ENCODE results near the gene CD27.
"Not testable (repeated sequence)": the region's sequence is repeated elsewhere in the genome, so short reads cannot be mapped to it uniquely, and the experiment has no call there.

Gene CD27

DNA sequence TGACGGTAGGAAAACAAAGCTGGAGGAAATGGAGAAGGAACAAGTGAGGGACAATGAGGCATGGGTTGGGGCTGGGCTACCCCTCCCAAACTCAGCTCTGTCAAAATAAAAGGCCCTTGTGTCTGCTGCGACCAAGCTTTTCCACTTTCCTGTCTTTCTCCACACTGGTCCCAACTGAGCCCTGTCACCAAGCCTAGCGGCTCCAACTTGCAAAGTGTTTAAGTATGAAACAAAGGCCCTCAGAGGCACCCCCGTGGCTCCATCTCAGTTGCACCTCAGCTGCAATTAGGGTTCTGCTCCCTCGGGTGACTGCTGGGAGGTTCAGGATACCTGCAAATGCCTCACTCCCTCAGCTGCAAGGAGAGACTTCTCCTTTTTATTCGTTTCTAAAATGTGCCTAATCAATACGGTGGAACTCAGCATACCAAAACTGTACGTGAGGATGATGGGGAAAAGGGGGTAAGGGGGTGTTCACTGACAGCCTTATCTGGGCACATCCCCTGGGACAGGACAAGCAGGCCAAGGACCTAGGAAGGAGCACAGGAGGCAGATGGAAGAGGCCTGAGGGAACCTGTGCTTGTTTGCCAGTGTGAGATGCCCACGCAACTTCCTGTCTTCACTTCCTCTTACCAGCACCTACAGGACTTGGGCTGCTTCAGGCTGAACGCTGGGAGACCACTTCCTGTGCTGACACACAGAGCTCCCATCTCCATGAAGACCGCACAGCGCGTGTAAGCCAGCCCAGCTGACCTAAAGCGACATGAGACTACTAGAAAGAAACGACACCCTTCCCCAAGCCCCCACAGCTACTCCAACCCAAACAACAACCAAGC, 16.9 kb downstream of the CD27 start:
- DNase-seq (ENCODE audit: low read depth), result no peak

DNA sequence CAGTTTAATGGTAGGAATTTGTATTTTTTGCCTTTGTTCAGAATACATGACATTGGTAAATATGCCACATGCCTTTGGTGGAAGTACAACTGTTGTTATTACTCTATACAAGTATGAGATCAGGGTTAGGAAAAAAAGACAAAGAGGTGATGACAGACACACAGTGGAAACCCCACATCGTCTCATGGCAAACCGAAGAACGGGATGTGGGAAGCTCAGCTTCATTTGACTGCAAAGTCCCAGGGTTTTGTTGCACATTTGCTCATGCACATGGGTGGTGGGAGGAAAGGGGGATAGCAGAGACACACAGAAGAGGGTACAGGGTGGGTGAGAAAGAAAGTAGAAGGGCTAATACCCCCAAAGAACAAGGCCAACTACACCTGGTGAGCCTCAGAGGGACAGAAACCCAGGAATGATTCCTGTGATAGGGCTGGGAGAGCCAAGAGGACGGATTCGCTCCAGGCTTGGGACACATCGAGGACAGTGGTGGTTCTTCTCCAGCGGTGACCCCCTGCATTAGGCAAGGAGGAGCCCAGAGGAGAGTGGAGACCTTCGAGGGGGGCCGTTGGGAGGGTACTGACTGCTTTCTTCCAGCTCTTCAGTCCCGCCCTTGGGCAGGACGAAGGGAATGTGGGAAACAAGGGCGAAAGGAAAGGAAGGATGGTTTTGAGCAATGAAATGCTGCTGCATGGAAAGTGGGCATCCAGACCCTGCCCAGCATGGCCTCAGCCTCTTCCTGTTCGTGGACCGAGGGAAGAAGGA, 17.7 kb downstream of the CD27 start:
- DNase-seq (ENCODE audit: low read depth), result no peak

DNA sequence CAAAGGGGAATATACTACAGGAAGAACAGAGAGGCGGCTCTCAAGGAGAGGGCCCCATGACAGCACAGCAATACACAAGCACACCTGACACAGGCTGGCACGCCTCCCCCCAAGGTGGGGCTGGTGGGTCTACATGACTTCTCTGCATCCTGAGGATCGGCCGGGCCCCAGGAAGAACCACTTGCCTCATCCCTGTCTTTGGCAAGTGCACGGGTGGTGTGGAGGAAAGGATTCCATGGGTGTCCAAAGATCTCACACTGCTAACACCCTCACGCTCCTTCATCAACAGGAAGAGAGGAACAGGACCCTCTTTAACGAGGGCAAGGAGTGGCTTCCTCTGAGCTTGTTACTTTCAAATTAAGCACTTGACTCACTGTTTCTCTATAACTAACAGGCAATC, 18.5 kb downstream of the CD27 start:
- DNase-seq (ENCODE audit: low read depth), result no peak

GRCh38 chr12:6463858-6464257, 19.1 kb downstream of the CD27 start:
- DNase-seq (ENCODE audit: low read depth), result no peak

GRCh38 chr12:6464531-6464930, 19.8 kb downstream of the CD27 start:
- DNase-seq (ENCODE audit: low read depth), result no peak

DNA sequence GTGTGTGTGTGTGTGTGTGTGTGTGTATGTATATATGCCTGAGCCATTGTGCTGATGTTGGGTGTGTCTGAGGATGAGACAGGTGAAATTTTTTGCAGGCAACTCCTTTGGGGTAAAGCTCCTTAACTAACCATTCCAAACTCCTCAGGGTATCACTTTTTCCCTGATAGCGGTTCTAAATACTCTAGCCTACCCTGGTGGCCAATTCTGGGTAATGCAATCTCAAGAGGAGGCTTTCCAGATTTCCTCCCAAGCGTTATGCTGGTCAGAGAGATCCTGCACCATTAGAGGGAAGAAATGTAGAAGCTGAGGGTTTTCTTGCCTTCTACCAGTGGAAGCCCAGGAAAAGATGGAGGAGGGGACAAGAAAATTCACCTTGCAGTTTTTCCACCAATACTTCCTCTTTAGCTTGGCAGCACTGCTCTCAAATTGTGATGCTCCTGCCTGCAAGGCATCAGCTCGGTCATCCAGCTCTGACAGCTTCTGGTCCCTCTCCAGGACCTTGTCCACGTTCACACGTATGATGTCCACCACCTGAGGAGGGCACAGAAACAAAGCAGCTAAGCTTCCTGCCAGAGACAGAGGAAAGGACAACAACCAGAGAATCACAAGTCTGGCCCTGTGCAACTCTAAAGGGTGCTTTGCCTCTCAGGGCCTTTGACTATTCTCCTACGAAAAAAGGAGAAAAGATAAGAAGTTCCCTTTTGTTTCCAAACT, 20.9 kb downstream of the CD27 start:
- DNase-seq (ENCODE audit: low read depth), result no peak

DNA sequence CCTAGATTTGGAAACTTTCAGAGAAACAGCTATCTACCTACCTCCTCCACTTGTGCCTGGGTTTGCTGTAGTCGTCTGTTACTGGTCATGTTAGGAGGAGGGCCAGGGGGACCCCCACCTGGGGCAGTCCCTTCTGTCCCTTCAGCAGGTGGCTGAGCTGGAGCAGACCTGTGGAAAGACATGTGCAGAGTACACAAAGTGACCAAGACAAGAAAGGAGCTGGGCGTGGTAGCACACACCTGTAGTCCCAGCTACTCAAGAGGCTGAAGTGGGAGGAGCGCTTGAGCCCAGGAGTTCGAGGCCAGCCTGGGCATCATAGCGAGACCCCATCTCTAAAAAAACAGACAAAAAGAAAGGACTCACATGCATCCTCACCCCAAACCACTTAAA, 21.4 kb downstream of the CD27 start:
- DNase-seq (ENCODE audit: low read depth), result no peak

DNA sequence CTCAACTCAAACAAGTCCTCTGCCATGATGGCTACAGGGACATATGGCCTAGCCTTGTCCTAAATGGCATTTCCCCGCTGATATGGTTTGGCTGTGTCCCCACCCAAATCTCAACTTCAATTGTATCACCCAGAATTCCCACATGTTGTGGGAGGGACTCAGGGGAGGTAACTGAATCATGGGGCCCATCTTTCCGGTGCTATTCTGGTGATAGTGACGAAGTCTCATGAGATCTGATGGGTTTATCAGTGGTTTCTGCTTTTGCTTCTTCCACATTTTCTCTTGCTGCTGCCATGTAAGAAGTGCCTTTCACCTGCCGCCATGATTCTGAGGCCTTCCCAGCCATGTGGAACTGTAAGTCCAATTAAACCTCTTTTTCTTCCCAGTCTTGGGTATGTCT, 22.0 kb downstream of the CD27 start:
- DNase-seq (ENCODE audit: low read depth), result not testable (repeated sequence)

DNA sequence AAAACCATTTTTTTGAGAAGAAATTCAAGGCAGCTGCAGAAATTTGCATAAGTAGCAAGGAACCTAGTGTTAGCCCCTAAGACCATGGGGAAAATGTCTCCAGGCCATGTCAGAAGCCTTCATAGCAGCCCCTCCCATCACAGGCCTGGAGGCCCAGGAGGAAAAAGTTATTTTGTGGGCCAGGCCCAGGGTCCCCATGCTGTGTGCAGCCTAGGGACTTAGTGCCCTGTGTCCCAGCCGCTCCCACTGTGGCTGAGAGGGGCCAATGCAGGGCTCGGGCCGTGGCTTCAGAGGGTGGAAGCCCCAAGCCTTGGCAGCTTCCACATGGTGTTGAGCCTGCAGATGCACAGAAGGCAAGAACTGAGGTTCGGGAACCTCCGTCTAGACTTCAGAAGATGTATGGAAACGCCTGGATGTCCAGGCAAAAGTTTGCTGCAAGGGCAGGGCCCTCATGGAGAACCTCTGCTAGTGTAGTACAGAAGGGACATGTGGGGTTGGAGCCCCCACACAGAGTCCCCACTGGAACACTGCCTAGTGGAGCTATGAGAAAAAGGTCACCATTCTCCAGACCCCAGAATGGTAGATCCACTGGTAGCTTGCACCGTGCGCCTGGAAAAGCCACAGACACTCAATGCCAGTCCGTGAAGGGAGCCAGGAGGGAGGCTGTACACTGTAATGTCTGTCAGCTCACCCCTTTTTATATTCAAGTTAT, 23.0 kb downstream of the CD27 start:
- DNase-seq (ENCODE audit: low read depth), result not testable (repeated sequence)

- DNase-seq (ENCODE audit: low read depth), result no peak
Observed at GRCh38 chr12:6468283-6468575, 23.5 kb downstream of the CD27 start.

DNA sequence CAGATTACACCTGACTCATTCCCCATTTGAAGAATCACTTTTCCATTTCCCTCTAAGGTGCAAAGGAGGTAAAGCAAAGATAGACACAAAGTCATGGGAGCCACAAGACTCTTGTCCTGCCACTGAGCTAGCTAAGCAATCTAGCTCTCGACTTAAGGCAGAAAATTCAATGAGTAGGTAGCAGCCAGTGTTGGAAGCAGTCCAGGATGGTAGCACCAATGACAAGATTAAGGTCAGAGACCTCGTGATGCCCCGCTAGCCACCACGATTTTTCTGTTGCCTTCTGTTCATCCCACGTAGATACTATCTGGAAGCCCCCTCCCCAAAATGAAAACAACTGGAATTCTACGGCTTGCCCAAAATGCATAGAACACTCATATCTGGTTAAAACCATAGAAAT, 24.3 kb downstream of the CD27 start:
- DNase-seq (ENCODE audit: low read depth), result no peak

- DNase-seq (ENCODE audit: low read depth), result no peak
Observed at GRCh38 chr12:6469609-6470374, 25.0 kb downstream of the CD27 start.

DNA sequence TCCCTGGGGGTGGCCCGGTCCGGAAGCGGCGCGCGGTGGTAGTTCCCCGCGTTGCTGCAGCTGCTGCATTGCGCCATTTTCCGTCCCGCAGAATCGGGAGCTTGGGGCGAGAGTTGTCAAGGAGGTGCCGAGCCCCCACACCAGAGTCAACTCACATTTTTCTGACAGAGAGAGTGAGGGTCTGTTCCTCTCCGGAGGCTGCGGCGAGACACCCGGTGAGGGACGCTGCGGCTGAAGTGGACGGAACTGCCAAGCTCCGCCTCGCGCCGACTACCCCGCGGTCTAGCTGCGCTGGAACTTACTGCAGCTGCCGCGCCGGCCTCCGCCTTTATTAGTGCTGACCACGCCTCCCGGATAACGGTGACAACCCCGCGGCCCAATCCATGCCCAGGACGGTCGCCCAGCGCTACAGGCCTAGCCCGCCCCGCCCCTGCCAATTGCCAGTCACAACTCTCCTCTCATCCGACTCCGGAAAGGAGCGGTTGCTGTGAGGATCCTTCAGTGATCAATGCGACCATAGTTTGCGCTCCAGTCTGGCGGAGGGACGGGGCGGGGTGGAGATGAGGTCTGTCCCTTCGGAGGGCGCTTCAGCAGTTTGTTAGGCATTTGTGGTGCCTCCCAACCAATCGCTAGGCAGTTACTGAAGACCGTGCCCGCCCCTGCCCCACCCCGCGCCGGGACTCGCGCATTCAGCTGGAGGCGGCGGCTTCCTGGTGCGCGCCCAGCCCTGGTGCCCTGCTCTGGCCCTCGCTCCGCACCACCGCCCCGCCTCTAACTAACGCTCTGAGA, 25.8 kb downstream of the CD27 start, which contains the start of gene VAMP1:
Gene VAMP1 (minus strand): TSS at position 303 of the 789 bp plus-strand sequence. CDS start 146 bp downstream, at position 157.
- peak; percentile 93 for DNase-seq (ENCODE audit: low read depth)

- no peak for DNase-seq (ENCODE audit: low read depth)
Observed at GRCh38 chr12:6471989-6472360, 27.2 kb downstream of the CD27 start.

GRCh38 chr12:6472491-6472890, 27.7 kb downstream of the CD27 start:
- no peak for DNase-seq (ENCODE audit: low read depth)

- not testable (repeated sequence) for DNase-seq (ENCODE audit: low read depth)
Observed at GRCh38 chr12:6475233-6475975, 30.6 kb downstream of the CD27 start.

DNA sequence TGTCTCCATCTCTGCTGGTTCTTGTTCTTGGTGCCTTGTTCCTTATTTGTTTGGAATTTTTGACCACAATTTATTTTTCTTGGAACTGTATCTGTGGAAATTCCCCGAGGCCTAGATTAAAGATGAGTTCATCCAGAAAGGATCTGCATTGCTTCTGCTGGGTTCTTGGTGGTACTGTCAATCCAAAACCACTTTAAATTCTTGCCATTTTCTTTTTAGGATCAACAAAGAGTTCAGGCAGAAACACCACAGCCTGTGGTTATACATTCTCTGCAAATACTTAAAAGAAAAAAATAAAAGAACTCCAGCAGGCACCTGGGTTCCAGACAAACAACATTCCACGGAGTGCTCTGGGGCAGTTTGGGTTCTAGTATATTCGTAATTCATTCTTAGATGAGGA, 31.7 kb downstream of the CD27 start:
- DNase-seq (ENCODE audit: low read depth), result peak; percentile 68

- not testable (repeated sequence) for DNase-seq (ENCODE audit: low read depth)
Observed at GRCh38 chr12:6477601-6478377, 33.0 kb downstream of the CD27 start.

GRCh38 chr12:6478416-6478815, 33.7 kb downstream of the CD27 start:
- no peak for DNase-seq (ENCODE audit: low read depth)

Measured in GM04503 (cell line).